Loucy (cell line): ENCODE data around the gene NRXN3.

Source experiments
- H2AFZ ChIP-seq: fragments of 200-600 bp; sonication (generic); 2 replicates; pipeline ENCODE4 v1.6.0; 2016; ENCODE audit warnings: antibody characterized with exemption, mild to moderate bottlenecking, low read length, moderate library complexity
- H3F3A ChIP-seq: fragments of 200-600 bp; 2 replicates; pipeline ENCODE4 v1.6.0; 2016; ENCODE audit warnings: antibody characterized with exemption, low read depth, mild to moderate bottlenecking
- H3K27me3 ChIP-seq: fragments of 200-600 bp; sonication (generic); 2 replicates; pipeline ENCODE4 v1.6.1; 2014; ENCODE audit warnings: low read length, mild to moderate bottlenecking; ENCODE audit not compliant: insufficient read depth, poor library complexity, severe bottlenecking
- H3K36me3 ChIP-seq: fragments of 200-600 bp; sonication (generic); 2 replicates; pipeline ENCODE4 v1.6.1; 2016; ENCODE audit warnings: low read length; ENCODE audit not compliant: insufficient read depth
- H3K4me1 ChIP-seq: fragments of 200-600 bp; sonication (generic); 2 replicates; pipeline ENCODE4 v1.5.1; 2014; ENCODE audit warnings: low read length, mild to moderate bottlenecking; ENCODE audit not compliant: insufficient read depth, poor library complexity, severe bottlenecking
- H3K4me2 ChIP-seq: fragments of 200-600 bp; sonication (generic); 2 replicates; pipeline ENCODE4 v1.6.0; 2014; ENCODE audit warnings: antibody characterized with exemption, low read length, low read depth, mild to moderate bottlenecking; ENCODE audit not compliant: poor library complexity, severe bottlenecking
- H3K4me3 ChIP-seq: fragments of 200-600 bp; sonication (generic); 2 replicates; pipeline ENCODE4 v1.5.1; 2014; ENCODE audit warnings: low read length, mild to moderate bottlenecking, mixed read lengths; ENCODE audit not compliant: poor library complexity, severe bottlenecking
- H3K79me2 ChIP-seq: fragments of 200-600 bp; sonication (generic); 2 replicates; pipeline ENCODE4 v1.6.1; 2014; ENCODE audit warnings: low read length; ENCODE audit not compliant: insufficient read depth
- H3K9ac ChIP-seq: fragments of 200-600 bp; sonication (generic); 2 replicates; pipeline ENCODE4 v1.6.0; 2014; ENCODE audit warnings: mild to moderate bottlenecking, low read depth, low read length, moderate library complexity; ENCODE audit not compliant: poor library complexity, severe bottlenecking
- H3K9me2 ChIP-seq: fragments of 200-600 bp; sonication (generic); replicated peaks from 2 replicates; pipeline ENCODE4 v1.6.1; 2016; ENCODE audit warnings: low read depth, low read length, mixed read lengths
- H3K9me3 ChIP-seq: fragments of 200-600 bp; sonication (generic); 2 replicates; pipeline ENCODE4 v1.6.1; 2014; ENCODE audit warnings: mild to moderate bottlenecking, antibody characterized with exemption, low read length, low read depth; ENCODE audit not compliant: insufficient read depth
- H4K20me1 ChIP-seq: fragments of 200-600 bp; sonication (generic); 2 replicates; pipeline ENCODE4 v1.6.0; 2014; ENCODE audit warnings: antibody characterized with exemption, low read length, mild to moderate bottlenecking; ENCODE audit not compliant: insufficient read depth, poor library complexity, severe bottlenecking
- CTCF ChIP-seq: fragments of 200-600 bp; sonication (generic); conservative IDR thresholded peaks from 2 replicates; pipeline ENCODE4 v1.5.1; 2014; ENCODE audit warnings: mild to moderate bottlenecking, antibody characterized with exemption, low read length
- EZH2phosphoT487 ChIP-seq: fragments of 200-600 bp; IDR thresholded peaks from 2 replicates; pipeline ENCODE4 v1.6.1; 2018; ENCODE audit warnings: antibody characterized with exemption, mild to moderate bottlenecking, moderate library complexity, borderline replicate concordance

NRXN3 gene

GRCh38 chr14:79580414-79580813, 1410.2 kb downstream of the NRXN3 start:
- Histone ChIP-seq H3K9ac (no peak overlapping the region), H3K36me3 (no peaks in the 10 kb centered on the region), H2AFZ (no peak overlapping the region), H3K9me3 (no peaks in the 10 kb centered on the region), H4K20me1 (no peaks in the 10 kb centered on the region), H3F3A (no peaks in the 10 kb centered on the region), H3K27me3 (no peaks in the 10 kb centered on the region), H3K79me2 (no peaks in the 10 kb centered on the region), H3K9me2 (no peaks in the 10 kb centered on the region), H3K4me1 (no peaks in the 10 kb centered on the region), H3K4me2 (no peak overlapping the region), H3K4me3 (no peak overlapping the region)
- TF ChIP-seq EZH2phosphoT487 (no peak), CTCF (no peak)

- Histone ChIP-seq H3F3A (no peaks in the 10 kb centered on the region), H3K9me2 (no peaks in the 10 kb centered on the region), H3K4me2 (no peak overlapping the region), H3K4me3 (no peak overlapping the region), H3K79me2 (no peaks in the 10 kb centered on the region), H3K9ac (no peak overlapping the region), H3K27me3 (no peaks in the 10 kb centered on the region), H2AFZ (no peak overlapping the region), H3K4me1 (peaks cover 3% of the 10 kb centered on the region), H3K9me3 (no peaks in the 10 kb centered on the region), H3K36me3 (no peaks in the 10 kb centered on the region), H4K20me1 (no peaks in the 10 kb centered on the region)
- TF ChIP-seq EZH2phosphoT487 (no peak), CTCF (no peak)
Measured at GRCh38 chr14:79580906-79581305, 1410.7 kb downstream of the NRXN3 start.

- Histone ChIP-seq H3K79me2 (no peaks in the 10 kb centered on the region), H3K4me1 (peaks cover 13% of the 10 kb centered on the region), H3K9me3 (no peaks in the 10 kb centered on the region), H3K4me2 (no peak overlapping the region), H2AFZ (no peak overlapping the region), H3K4me3 (no peak overlapping the region), H3K9ac (no peak overlapping the region), H3F3A (no peaks in the 10 kb centered on the region; the same call in 1 of the 2 replicates), H3K27me3 (no peaks in the 10 kb centered on the region), H4K20me1 (no peaks in the 10 kb centered on the region), H3K36me3 (no peaks in the 10 kb centered on the region), H3K9me2 (no peaks in the 10 kb centered on the region)
- no peak for TF ChIP-seq CTCF
- TF ChIP-seq EZH2phosphoT487: no peak
Measured at GRCh38 chr14:79581912-79582576, 1411.9 kb downstream of the NRXN3 start.
